Measurements from ENCODE around the gene TRPV5.

DNA sequence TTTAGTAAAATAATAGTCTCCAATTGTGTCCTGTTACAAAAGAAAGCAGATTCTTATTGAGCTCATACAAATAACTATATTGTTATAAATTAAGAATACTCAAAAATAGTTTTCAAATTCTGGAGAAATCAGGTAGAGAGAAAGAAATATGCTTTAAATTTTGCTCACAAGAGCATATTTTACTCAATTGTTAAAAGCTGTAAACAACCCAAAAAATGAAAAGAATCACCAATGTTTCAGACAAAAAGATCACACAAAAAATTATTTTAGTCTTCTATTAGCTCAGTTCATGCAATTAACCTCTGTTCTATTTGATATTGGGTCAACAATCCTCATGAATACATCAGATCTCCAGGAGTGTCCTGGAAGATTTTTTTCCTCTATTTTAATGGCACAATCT is 29.4 kb downstream of the TRPV5 start:
- TF ChIP-seq CTCF (IDR thresholded peaks at IDR 0.05 in 4 of 5, conservative IDR thresholded peaks at IDR 0.05 in 1 of 5) (no peak), POLR2A (IDR thresholded peaks at IDR 0.05) (no peak)

Data from gastrocnemius medialis (tissue), 4 donors.